ENCODE data around the gene CDCA7.
"Not testable (repeated sequence)": the region's sequence is repeated elsewhere in the genome, so short reads cannot be mapped to it uniquely, and the experiment has no call there.

The CDCA7 gene

GRCh38 chr2:173404841-173405750, 50.4 kb downstream of the CDCA7 start:
- DNase-seq, result no peak

GRCh38 chr2:173407176-173407575, 52.5 kb downstream of the CDCA7 start:
- no peak for DNase-seq

GRCh38 chr2:173407646-173408045, 53.0 kb downstream of the CDCA7 start:
- DNase-seq, result no peak

- no peak for DNase-seq
Measured at GRCh38 chr2:173410579-173410978, 55.9 kb downstream of the CDCA7 start.

GRCh38 chr2:173412628-173413027, 58.0 kb downstream of the CDCA7 start:
- DNase-seq, result no peak

GRCh38 chr2:173414823-173415322, 60.2 kb downstream of the CDCA7 start:
- no peak for DNase-seq

- DNase-seq, result no peak
Measured at GRCh38 chr2:173415431-173416381, 61.0 kb downstream of the CDCA7 start.

- DNase-seq, result not testable (repeated sequence)
Measured at GRCh38 chr2:173416415-173417152, 61.9 kb downstream of the CDCA7 start.

GRCh38 chr2:173417341-173417740, 62.7 kb downstream of the CDCA7 start:
- no peak for DNase-seq

- DNase-seq, result no peak
Measured at GRCh38 chr2:173417802-173418201, 63.1 kb downstream of the CDCA7 start.
